ENCODE measurements around the gene SHC2.

GRCh38 chr19:369876-370275 lies 91.0 kb downstream of the SHC2 start:
- TF ChIP-seq ZSCAN30 (tag by site-specific recombination; IDR thresholded peaks at IDR 0.05) (no peak), FEZF1 (tag by site-specific recombination; IDR thresholded peaks at IDR 0.05) (no peak), CTCF (tag by site-specific recombination; IDR thresholded peaks at IDR 0.05) (no peak), ZNF530 (tag by site-specific recombination; IDR thresholded peaks at IDR 0.05; ENCODE audit: low read depth) (no peak), SALL2 (tag by site-specific recombination; IDR thresholded peaks at IDR 0.05; ENCODE audit: borderline replicate concordance) (no peak), ZNF18 (tag by site-specific recombination; IDR thresholded peaks at IDR 0.05) (no peak), YY1 (tag by site-specific recombination; IDR thresholded peaks at IDR 0.05) (no peak), ZNF555 (tag by site-specific recombination; conservative IDR thresholded peaks at IDR 0.05) (no peak), ZBTB17 (tag by site-specific recombination; IDR thresholded peaks at IDR 0.05) (no peak), HOXC10 (CRISPR knock-in tag; IDR thresholded peaks at IDR 0.05) (no peak), ZNF449 (tag by site-specific recombination; IDR thresholded peaks at IDR 0.05) (no peak), KLF16 (tag by site-specific recombination; IDR thresholded peaks at IDR 0.05) (no peak)

Data from HEK293 (cell line).